Kidney tubule cell (primary cell): ENCODE measurements around the gene EZR.
A peak's percentile ranks its signal among the peaks of the same experiment; 100 is the strongest.

Experiments used
- DNase-seq: peaks from one replicate; pipeline ENCODE4 v3.0.0-alpha.2; 2018; ENCODE audit warnings: low spot score

EZR gene

DNA sequence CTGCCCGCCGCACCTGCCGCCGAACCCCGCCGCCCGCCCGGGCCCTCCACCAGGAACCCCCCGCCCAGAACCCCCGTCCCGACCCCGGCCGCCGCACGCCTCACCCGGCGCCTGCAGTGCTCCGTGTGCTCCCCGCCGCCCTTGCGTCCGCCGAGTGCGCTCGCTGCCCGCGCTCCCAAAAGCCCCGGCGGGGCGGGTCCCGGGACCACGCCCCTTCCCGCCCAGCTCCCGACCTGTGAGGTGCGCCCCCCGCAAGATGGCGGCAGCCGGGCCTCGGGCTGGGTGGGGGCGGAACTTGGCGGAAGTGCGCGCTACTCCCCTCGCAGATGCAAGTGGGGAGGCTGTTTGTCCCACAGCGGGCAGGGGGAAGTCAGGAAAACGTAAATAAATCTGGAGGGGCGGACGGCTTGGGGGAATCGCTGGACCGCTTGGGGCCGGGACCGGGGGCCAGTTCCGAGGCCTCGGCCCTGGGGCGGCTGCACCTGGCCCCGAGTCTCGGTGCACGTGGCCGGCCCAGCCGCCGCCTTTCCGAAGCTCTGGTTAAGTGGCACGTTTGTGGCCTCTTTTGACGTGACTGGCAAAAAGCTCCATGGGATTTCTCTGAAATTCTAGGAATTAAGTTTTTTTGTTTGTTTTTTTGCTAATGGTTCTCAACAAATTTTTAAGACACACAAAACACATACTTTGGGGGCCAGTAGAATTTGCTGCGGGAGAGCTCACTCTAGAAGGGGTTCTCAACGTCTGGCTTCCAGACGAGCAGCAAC, at the start of gene EZR:
Gene EZR (minus strand): TSS at position 156 of the 764 bp plus-strand sequence. CDS start 1,275 bp downstream, outside the sequence.
- peak; percentile 90 for DNase-seq

DNA sequence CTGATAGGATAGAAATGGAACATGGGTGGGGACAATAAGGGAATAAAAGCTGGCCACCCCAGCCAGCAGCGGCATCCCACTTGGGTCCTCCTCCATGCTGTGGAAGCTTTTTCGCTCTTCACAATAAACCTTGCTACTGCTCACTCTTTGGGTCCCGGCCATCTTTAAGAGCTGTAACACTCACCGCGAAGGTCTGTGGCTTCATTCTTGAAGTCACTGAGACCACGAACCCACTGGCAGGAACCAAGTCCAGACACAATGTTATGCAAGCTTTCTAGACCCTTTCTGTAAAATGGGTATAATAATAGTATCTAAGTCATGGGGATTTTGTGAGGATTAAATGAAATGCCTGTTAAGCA, 48.9 kb upstream of the EZR start:
- DNase-seq = no peak

DNA sequence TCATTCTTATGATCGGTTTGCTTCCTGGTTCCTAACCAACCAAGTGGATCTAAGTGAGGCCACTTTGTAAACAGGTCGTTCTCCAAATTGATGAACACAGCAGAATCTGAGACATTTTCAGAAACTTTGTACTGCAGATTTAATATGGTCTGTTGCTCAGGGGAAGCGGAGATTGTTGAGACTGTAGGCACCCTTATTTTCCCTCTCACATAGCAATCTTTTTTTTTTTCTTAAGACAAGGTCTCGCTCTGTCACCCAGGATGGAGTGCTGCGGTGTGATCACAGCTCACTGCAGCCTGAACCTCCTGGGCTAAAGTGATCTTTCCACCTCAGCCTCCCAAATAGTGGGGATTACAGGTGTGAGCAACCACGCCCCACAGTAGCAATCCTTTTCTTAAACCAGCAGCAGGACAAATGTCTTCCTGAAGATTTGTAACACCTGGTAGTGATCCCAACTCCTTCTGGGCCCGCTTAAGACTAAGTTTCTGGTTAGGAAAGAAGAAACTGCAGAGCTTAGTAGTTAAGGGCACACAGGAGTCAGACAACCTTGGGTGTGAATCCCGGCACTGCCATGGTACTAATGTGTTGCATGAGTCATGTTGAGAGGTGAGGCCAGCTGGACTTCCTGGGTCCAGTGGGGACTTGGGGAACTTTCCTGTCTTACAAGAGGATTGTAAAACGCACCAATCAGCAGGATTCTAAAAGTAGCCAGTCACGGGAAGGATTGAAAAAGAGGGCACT, 48.4 kb upstream of the EZR start:
- DNase-seq = peak; percentile 81

DNA sequence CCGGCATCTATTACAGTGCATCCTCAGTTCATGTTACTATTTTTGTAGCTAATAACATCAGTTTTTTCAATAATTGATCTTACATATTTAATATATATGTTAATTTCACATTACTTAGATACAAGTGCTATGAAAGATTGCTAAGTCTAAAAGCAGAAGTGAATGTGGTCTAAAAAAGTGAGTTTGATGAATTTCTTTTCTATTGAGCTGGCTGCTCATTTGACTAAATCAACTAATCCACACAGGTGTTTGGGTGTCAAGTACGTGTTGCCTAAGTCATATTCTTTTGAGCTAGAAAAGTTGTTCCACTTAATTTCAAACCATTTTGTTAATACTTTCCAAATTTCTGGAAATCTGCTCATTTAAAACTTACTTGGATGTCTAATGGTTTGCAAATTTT, 46.6 kb upstream of the EZR start:
- no peak for DNase-seq

DNA sequence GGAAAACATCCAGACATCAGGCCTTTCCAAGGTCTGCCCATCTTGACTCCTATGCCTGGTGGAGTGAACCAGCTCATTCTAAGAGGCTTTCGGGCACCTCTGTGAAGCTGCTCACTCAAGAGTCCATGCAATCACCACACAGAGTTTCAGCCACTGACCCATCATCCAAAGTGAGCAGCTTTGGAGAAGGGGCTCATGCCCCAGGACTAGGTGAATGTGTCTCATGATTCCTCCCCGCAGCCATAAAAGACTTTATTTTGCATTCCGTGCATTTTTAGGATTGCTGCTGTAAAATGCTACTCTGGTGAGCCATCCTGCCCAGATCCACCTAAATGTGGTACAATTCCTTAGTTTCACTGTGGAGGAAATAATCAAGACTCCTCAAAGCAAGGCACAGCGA, 44.5 kb upstream of the EZR start:
- DNase-seq = peak; percentile 44

DNA sequence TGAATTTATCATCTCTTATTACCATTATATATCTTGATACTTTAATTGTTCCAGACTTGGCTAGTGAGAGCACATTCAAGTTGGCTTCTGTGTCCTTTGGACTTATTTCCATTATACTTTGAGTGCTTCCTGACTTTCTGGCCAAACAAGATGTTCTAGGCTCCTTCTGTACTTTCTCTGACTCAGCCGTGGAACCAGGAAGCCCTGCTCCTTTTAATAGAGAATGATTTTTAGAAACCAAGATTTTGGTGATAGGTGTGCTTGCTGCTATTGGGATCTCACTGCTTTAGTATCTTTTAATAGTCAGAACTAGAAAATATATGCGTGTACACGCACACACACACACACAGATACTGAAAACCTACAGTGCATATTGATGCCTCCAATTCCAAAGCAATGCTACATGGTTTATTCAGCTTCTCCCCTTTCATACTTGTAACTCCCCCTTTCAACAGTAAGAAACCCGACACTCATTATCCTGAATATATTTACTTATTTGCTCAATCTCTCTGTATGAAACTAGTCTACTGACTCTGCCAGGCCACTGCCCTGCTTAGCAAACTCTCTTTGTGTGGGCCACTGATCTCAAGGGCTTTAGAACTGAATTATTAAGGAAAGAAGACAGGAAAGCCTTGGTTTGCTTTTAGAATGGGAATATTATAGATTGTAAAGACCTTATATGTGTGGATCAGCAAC, 42.7 kb upstream of the EZR start:
- DNase-seq = peak; percentile 51

DNA sequence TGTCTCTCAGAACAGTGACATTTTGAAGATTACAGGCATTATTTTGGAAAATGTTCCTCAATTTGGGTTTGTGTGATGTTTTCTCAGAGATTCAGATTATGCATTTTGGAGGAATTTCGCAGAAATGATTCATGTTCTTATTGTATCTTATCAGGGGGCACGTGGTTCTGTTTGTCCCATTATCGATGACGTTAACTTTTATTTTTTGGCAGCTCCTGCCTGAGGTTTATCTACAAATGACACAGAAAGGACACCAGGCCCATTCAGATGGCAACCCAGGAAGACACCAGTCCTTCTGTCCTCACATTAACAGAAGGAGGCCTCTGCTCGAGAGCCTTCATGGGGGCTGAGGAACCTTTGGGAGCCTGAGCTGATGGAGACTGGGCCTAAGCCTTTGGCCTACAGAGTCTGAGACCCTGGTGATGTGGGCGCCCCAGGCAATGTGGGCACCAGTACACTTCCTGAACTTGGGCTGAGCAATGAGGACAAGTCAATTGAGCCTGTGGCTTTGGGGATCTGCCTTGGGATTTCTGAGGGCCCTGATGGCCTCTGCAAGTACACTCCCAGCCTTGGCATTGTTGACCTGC, 41.2 kb upstream of the EZR start:
- DNase-seq = no peak

DNA sequence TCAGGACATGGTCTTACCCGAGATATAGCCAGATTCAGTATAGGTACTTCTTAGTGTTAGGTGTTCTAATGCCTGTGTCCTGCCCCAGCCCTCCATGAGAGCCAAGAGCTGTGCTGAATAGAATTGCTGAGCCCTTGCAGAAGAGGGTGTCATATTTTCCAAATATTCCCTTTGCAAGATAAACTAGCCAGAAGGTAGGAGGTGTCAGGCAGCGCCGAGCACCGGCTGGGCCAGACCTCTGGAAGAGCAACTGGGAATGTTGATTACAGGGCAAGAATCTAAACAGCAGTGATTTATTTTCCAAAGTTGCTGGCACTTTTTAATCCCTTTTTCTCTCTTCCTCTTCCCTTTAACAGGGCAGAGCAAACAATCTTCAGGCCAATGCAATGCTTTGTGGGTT, 37.1 kb upstream of the EZR start:
- no peak for DNase-seq

DNA sequence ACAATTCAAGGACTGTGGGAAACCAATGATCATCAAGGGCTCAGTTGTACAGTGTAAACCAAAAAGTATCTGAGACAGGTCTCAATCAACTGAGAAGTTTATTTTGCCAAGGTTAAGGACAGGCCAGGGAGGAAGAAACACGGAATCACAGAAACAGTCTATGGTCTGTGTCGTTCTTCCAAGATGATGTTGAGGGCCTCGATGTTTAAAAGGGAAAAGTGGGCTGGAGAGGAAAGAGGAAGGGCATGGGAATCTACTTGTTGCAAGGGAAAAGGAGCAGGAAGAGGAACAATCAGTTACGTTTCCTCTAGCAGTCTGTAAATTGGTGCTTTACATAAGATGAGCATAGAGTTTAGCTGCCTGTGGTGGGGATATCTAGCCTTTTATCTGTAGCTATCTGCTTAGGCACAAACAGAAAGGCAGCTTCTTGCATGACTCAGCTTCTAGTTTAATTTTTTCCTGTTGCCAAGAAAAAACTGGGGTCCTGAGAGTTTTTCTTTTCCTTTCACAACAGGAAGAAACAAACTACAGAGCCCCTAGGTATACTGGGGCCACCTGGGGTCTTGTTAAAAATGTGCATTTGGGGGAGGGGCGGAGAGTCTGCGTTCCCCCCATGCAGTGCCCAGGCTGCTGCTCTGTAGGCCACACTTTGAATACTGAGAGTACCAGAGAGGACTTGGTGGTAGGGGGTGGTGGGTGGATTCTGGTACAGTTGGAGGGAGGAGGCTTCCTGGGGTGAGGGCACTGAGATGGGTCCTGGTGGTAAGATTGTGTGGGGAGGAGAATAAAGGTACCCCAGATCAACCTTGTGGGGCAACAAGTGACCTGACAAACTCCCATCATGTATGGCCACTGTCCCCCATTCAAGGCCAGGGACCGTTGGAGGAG, 35.3 kb upstream of the EZR start:
- peak; percentile 47 for DNase-seq

DNA sequence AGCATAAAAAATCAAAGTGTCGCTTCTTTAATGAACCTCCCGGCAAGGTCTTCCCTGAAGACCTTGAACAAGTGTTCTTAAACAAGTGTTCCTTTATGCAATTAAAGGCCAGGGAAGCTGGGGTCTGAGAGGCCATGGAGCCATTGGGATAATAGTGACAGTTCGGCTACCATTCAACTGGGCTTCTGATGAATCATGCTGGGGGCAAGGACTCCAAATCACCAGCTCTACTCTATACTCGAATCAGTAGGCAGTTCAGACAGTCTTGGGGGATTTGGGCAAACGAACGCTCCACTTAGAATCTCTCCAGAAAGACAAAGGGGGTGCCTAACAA, 34.7 kb upstream of the EZR start:
- DNase-seq = no peak

DNA sequence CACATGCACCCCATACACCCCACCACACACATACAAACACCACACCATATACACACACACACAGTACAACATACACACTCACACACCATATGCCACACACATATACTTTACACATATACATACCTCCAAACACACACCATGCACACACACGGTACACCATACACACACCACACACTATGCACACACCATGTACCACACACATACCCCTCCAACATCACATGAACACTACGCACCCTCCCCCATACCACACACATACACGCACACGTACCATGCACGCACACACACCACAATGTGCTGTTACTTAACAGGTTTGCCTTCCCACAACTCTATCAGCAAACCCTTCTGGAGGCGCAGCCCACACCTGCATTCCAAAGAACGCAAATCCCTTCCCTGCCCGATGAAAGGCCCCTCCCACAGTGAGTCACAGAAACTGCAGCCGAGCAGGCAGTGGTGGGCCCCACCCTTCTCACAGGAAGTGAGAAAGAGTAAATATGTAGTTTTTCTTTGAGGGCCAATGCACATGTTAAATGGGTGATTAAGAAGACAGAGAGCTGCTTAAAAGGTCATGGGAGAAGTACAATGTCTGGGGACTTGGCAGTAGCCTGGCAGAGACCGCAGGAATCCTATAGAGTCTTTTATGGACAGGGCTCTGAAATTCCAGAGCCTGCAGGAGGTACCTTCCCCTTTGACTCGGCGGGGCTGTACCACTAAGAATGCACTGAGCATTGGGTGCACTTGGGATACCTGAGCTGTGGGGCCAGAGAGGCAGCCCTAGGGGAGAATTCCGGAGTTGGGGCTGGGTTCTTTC, 34.1 kb upstream of the EZR start:
- DNase-seq = peak; percentile 99

DNA sequence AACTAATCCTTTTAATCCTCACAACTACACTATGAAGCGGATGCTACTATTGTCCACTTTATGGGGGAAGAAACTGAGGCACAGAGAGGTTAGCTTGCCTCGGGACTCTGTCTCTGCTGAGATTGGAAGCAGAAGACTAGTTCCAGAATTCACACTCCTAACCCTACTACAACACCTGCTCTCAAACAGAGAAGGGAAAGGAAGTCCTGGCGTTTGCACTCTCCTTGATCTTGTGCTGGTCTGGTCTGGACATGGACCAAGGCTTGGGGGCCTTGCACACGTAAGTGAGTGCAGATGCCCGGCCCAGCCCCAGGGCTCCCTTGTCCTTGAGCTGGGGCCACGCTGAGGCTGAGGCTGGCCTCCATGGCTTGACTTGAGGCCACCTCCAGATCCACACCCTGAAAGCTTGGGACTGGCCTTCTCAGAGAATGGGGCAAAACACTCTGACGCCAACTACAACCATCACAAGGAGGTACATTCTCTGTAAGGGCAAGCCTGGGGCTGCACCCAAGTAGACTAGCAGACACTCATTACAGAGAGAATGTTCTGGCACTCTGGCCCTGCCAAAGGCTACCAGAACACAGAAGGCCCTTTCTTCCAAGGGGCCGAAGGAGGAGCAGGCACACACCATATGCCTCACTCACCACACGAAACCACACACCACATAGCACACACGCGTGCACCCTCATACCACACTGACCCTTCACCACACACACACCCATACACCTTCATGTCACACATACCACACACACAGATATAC, 33.3 kb upstream of the EZR start:
- DNase-seq = no peak

DNA sequence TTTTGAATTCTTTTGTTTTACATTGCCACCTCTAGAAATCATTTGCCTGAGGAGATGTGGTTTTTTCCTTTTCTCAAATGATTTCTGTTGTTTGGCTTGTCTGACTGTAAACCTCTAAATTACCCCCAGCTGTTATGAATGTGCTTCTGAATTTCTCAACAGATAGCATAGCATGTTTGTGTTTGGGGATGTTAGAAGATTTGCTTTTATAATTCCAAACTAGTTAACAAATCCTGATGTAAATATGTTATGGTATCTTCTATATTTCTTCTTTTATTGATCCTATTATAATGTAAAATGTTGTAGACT, 31.6 kb upstream of the EZR start:
- no peak for DNase-seq

DNA sequence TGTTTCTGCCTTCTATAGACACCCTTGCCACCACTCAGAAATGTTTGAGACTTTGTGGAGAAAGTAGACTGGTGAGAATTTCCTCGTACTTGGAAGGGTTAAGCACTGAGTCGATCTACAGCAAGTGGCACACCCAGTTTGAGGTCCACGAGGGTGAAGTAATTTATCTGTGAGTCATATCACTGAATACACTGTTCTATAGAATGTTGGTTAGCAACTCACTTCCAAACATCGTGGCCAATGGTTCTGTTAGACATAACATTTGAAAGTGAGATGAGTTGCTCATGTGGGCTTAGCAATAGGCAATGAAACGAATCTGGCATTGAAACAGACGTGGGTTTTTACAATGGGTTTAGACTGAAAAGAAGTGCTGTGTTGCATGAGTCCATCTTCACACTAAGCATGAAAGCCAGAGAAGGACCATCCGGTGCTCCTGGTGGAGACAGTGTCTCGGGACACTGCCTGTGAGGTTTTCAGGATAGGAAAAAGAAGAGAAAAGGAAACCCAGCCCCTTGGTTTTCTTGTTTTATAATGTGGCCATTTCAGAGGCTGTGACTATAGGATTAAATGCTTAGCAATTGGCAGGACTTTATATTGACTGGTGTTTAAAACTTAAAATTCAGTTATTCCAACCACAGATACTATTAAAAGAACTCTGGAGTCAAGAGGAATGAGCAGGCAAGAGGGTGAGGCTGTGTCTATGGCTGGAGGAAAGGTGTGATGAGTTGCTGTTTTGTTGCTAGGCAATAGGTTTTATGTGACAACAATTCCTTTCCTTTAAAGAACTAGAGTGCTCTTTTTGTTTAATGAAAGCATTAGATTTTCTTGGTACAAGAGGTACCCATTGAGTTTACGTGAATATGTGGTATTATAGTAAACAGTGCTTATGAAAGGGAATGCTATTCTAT, 31.0 kb upstream of the EZR start:
- peak; percentile 99 for DNase-seq

DNA sequence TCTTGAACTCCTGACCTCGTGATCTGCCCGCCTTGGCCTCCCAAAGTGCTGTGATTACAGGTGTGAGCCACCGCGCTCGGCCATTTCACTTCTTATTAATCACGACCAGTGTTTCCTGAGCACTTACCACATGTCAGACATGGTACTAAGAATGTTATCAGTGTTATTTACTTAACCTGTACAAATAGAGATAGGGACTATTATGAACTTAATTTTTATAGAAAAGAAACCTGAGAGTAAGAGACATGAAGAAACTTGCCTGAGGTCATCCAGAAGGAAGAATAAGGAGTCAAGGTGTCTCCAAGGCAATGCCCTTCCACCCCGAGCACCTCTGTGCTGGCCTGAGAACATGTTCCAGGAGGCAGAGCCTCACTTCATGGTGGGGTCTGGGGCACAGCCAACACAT, 29.3 kb upstream of the EZR start:
- no peak for DNase-seq

DNA sequence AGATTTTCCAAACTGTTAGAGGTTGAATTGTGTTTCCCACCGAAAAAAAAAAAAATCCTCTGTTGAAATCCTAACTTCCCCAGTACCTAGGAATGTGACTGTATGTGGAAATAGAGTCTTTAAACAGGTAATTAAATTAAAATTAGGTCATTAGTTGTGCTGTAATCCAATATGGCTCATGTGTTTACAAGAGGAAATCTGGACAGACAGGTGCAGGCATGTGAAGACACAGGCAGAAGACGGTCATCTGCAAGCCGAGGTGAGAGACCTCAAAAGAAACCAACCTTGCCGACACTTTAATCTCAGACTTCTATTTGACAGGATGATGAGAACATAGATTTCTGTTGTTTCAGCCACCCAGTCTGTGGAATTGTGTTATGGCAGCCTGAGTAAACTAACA, 28.6 kb upstream of the EZR start:
- no peak for DNase-seq

DNA sequence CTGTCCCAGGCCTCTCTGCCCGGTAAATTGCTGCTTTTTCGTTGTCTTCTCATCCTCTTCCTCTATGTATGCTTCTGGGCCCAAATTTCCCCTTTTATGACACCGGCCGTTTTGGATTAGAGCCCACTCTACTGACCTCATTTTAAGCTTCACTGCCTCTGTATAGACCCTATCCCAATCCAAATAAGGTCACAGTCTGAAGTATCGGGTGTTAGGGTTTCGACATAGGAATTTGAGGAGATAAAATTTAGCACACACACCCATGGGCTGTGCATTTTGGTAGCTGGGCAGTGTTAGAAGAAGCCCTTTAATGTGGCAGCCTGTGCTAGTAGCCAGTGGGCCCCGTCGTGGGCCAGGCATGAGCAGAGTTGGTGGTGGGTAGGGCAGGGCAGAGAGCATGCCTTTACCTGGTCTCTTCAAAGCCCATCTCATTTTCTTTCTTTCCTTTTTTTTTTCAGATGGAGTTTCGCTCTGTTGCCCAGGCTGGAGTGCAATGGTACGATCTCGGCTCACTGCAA, 27.9 kb upstream of the EZR start:
- no peak for DNase-seq

DNA sequence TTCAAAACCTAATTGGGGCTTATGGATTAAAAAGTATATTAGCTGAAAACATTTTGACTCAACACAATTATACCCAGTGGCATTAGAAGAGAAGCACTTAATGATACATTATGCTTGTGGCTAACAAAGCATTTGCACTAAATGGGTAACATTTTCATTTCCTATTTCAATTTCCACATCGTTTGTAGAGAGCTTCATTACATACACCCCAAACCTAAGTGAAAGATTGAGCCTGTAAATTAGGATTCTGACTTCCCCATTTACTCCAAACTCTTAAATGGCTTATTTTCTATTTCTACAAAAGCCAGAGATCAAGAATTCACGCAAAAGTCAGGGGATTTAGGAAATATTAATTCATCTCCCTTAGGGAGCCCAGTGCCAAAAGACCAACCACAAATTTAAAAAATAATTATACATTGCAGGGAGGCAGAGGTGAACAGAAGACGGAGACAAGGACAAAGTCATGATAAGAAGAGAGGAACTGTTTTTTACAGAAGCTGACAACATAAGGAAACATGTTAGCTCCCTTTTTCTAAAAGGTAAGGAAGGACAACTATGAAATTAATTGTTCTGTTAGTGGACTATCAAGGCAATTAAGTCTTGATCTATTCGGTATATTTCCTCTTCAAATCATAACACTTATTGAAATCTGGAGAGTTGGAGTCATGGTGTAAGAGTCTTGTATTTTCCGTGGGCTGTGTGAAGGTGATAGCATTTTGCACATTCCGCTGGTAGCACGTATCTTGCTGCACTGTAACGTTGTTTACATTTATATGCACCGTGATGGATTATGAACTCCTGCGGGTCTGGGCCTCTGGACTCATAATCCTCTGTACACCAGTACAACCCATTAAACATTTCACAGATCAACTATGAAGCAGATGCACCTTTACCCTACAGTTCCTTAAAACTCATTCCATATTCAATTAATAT, 24.8 kb upstream of the EZR start:
- no peak for DNase-seq
